Activated CD4-positive, alpha-beta T cell treated with anti-CD3 and anti-CD28 coated beads, Interleukin-2, amount 50 U/mL, for 1 hour (primary cell): ENCODE data around the gene MCL1.

ENCODE experiments used
- DNase-seq: peaks from one replicate; pipeline ENCODE4 v3.0.0-alpha.2; 2020

MCL1 gene

GRCh38 chr1:150555971-150556865, 23.2 kb downstream of the MCL1 start:
- DNase-seq, result no peak

GRCh38 chr1:150555198-150555970, 24.0 kb downstream of the MCL1 start:
- DNase-seq, result no peak

- no peak for DNase-seq
These were observed 25.3 kb downstream of the MCL1 start for GRCh38 chr1:150554086-150554452.

- DNase-seq, result no peak
These were observed 25.9 kb downstream of the MCL1 start for GRCh38 chr1:150553392-150554085.

- DNase-seq, result no peak
These were observed 26.5 kb downstream of the MCL1 start for GRCh38 chr1:150552911-150553289.

- no peak for DNase-seq
These were observed 27.1 kb downstream of the MCL1 start for GRCh38 chr1:150552128-150552910.

GRCh38 chr1:150551784-150552127, 27.7 kb downstream of the MCL1 start:
- no peak for DNase-seq

- no peak for DNase-seq
These were observed 28.2 kb downstream of the MCL1 start for GRCh38 chr1:150551051-150551783.

GRCh38 chr1:150550222-150551050, 29.0 kb downstream of the MCL1 start:
- DNase-seq, result no peak

GRCh38 chr1:150549496-150550221, 29.8 kb downstream of the MCL1 start:
- no peak for DNase-seq

- DNase-seq, result no peak
These were observed 30.5 kb downstream of the MCL1 start, which contains the start of gene ADAMTSL4 for GRCh38 chr1:150548632-150549495. Gene ADAMTSL4, plus strand, starts transcription at chr1:150549408. Its CDS starts 2,881 bp downstream, at chr1:150552289.

- no peak for DNase-seq
These were observed 31.1 kb downstream of the MCL1 start for GRCh38 chr1:150548324-150548631.

- DNase-seq, result no peak
These were observed 33.0 kb downstream of the MCL1 start for GRCh38 chr1:150546294-150546937.

GRCh38 chr1:150545486-150546032, 33.9 kb downstream of the MCL1 start:
- DNase-seq, result no peak

GRCh38 chr1:150544204-150544603, 35.2 kb downstream of the MCL1 start:
- DNase-seq, result no peak

- DNase-seq, result no peak
These were observed 35.8 kb downstream of the MCL1 start for GRCh38 chr1:150543500-150544143.

- no peak for DNase-seq
These were observed 41.4 kb downstream of the MCL1 start for GRCh38 chr1:150537732-150538684.
